Subcutaneous adipose tissue (tissue), 4 donors: ENCODE data around the gene SLIT1. TPM values are rescaled to one million over a fixed set of nuclear protein-coding genes. Genes with fewer than 3 reads are reported as not detected.

Experiments used
- total RNA-seq, 4 donors: library from RNA; depleted of rRNA; stranded (reverse); fragments of >200 nt; gene quantifications; one replicate each; pipeline ENCODE4 v1.1.0, GENCODE V29; 2016
- TF ChIP-seq, protein P1 (sequence below): fragments of 450-650 bp; IDR thresholded peaks from one replicate; pipeline ENCODE4 v1.5.1; 2016; ENCODE audit warnings: low read depth, mild to moderate bottlenecking, control low read depth, antibody characterized with exemption, moderate library complexity

Gene SLIT1
- total RNA-seq, 4 donors from 2014 or later = 0.19 to 0.44 (median 0.33) TPM; not detected in 1

DNA sequence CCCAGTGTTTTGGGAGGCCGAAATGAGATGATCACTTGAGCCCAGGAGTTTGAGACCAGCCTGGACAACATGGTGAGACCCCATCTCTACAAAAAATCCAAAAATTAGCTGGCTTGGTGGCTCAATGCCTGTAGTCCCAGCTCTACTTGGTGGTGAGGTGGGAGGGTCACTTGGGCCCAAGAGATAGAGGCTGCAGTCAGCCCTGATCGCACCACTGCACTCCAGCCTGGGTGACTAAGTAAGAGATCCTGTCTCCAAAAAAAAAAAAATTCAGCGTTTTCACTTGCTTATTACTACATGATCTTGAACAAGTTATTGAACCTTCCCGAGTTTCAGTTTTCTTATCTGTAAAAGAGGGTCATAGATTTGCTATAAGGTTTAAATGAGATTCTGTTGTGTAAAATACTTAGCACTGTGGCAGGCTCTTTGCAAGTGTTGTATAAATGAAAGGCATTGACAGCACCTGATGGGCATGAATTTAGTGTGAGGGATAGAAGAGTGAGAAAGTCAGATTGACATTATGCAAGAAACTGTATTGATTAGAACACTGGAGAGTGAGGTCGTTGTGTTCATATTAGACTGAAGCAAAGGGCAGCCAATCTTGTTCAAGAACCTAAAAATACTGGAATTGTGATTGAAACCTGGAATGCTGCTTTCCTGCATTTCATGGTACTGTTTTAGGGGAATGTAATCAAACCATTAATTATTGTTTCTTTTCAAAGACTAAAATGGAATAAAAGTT lies 216.9 kb downstream of the SLIT1 start:
- TF ChIP-seq, protein P1, sequence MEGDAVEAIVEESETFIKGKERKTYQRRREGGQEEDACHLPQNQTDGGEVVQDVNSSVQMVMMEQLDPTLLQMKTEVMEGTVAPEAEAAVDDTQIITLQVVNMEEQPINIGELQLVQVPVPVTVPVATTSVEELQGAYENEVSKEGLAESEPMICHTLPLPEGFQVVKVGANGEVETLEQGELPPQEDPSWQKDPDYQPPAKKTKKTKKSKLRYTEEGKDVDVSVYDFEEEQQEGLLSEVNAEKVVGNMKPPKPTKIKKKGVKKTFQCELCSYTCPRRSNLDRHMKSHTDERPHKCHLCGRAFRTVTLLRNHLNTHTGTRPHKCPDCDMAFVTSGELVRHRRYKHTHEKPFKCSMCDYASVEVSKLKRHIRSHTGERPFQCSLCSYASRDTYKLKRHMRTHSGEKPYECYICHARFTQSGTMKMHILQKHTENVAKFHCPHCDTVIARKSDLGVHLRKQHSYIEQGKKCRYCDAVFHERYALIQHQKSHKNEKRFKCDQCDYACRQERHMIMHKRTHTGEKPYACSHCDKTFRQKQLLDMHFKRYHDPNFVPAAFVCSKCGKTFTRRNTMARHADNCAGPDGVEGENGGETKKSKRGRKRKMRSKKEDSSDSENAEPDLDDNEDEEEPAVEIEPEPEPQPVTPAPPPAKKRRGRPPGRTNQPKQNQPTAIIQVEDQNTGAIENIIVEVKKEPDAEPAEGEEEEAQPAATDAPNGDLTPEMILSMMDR = no peak

DNA sequence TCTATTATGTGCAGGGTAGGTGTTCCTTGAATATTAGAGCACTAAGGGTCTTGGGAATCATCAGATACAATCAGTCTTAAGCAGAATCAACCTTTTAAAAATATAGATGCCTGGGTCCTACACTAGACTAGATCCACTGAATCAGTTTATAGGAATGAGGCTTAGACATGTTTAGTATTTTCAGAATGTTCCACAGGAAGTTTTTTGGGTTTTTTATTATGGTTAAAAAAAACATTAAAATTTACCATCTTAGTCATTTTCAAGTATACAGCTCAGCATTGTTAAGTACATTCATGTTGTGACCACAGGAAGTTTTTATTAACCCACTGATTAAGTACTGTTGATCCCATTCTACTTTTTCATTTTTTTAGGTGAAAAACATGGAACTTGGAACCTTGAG lies 217.9 kb downstream of the SLIT1 start:
- TF ChIP-seq, protein P1 = no peak

DNA sequence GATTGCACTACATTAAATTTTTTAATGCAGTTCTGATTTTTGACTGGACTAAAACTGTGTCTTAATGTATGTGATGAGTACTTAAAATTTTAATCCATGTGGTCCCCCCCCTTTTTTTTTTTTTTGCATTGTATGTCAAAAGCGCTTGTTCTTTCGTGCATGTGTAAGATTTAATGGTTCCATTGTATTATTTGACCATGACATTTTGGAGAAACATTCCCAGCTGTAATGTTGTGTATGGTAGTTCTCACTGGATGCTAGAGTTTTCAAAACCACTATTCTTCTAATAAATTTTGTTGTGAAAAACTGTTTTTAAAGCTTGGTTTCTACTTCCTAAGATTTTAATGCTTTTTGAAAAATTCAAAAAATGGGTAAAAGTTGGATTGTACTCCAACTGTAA lies 221.6 kb downstream of the SLIT1 start:
- TF ChIP-seq, protein P1 = no peak

DNA sequence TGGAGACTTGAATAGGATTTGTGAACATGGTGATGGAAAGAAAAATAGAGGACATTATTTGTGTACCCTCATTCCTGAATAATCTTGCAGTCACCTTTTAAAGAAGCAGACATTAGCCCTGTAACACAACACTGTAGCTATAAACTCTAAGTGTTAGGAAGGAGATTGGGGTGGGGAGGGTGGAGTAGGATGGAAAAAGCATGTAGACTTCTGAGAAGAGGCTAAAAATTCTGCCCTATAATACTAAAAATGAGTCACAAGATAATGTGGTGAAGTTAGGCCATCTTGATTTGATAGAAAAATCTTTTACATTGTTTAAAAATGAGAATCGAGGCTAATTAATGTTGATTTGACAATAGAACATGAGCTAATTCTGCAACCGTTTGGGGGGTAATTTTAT lies 224.9 kb downstream of the SLIT1 start:
- TF ChIP-seq, protein P1 = no peak

DNA sequence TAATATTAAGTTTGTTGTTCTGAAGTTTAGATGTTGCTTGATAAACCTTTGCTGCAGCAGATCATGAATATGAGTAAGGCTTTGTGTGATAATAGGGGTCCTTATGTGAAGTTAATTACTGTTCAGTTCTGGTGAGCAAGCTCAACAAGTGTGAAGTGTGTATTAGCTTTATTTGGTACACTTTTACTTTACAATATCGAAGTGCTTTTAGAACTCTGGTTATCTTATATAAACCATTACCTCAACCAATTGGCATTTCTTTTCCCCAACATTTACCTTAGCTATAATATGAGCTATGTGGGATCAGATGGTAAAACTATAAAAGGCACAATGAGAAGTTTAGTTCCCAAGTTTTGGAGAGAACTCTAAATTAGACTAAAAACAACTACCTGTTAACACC lies 226.0 kb downstream of the SLIT1 start:
- TF ChIP-seq, protein P1 = no peak

DNA sequence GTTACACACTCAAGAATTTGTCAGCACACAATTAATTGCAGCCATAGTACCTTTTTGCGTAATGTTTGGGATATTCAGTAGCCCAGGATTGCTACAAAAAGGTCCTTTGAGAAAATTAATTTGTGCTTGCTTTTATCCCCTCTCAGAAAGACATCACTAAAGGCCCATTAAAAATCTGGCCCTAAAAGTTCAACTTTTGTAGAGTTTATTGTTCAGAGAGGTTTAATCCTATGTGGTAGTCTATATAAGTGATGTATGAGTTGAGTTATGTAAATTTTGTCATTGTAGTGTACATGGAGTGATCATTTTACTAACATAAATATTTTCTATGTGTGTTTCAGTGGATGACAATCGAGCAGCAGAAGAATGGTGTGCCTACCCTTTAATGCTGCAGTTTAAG lies 227.7 kb downstream of the SLIT1 start:
- TF ChIP-seq, protein P1 = no peak

DNA sequence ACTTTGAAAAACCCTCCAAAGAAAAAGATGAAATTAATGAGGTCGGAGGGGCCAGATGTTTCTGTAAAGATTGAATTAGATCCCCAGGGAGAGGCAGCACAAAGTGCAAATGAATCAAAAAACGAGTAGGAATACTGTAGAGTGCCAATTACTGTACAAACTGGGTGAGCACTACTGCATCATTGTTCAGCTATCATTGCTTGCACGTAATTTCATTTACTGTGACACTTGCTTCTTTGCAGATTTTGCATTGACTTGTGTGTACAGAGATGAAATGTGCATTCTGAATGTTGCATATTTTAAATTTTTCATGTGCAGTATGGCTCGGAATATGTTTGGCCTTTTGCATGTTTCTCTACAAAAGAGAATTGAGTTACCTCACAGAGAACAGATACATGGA lies 230.0 kb downstream of the SLIT1 start:
- TF ChIP-seq, protein P1 = no peak
